Mammary epithelial cell (primary cell): ENCODE data around the gene KDM1B.

Experiments used
- EZH2 ChIP-seq: IDR thresholded peaks from 2 replicates; pipeline ENCODE4 v1.6.1; 2012; ENCODE audit warnings: low read length, inconsistent platforms, borderline replicate concordance
- TF ChIP-seq, protein P1 (sequence below), 2 donors: IDR thresholded peaks in 1 of 2; conservative IDR thresholded peaks in 1 of 2; 2 replicates each; pipeline ENCODE4 v1.5.1; 2011 to 2012; ENCODE audit warnings: inconsistent platforms in 2 of 2, low read length in 2 of 2, mild to moderate bottlenecking in 2 of 2, control low read depth in 1 of 2, low read depth in 1 of 2; ENCODE audit not compliant: insufficient read depth in 1 of 2; ENCODE audit errors: extremely low read depth in 1 of 2

GRCh38 chr6:18119236-18119635, 36.0 kb upstream of the KDM1B start:
- TF ChIP-seq, protein P1, sequence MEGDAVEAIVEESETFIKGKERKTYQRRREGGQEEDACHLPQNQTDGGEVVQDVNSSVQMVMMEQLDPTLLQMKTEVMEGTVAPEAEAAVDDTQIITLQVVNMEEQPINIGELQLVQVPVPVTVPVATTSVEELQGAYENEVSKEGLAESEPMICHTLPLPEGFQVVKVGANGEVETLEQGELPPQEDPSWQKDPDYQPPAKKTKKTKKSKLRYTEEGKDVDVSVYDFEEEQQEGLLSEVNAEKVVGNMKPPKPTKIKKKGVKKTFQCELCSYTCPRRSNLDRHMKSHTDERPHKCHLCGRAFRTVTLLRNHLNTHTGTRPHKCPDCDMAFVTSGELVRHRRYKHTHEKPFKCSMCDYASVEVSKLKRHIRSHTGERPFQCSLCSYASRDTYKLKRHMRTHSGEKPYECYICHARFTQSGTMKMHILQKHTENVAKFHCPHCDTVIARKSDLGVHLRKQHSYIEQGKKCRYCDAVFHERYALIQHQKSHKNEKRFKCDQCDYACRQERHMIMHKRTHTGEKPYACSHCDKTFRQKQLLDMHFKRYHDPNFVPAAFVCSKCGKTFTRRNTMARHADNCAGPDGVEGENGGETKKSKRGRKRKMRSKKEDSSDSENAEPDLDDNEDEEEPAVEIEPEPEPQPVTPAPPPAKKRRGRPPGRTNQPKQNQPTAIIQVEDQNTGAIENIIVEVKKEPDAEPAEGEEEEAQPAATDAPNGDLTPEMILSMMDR (conservative IDR thresholded peaks at IDR 0.05 in 1 of 2, IDR thresholded peaks at IDR 0.05 in 1 of 2; ENCODE audit: extremely low read depth in 1 of 2, insufficient read depth in 1 of 2, low read depth in 1 of 2, low read length in 2 of 2) = no peak
- no peak for TF ChIP-seq EZH2
